ENCODE measurements around the gene LRRC45. TPM values are rescaled to one million over a fixed set of nuclear protein-coding genes. Genes with fewer than 3 reads are reported as not detected.

The LRRC45 gene
- total and polyA plus RNA-seq, 2 donors (not counting 3 experiments of a cell fraction or from before 2014, with no cell fraction given): 7.6 to 22.9 TPM

GRCh38 chr17:82056729-82057621 lies 33.9 kb downstream of the LRRC45 start:
- H3K79me2 ChIP-seq (ENCODE audit: control insufficient read depth, insufficient read depth, low read length): peaks cover 11% of the 10 kb centered on the region
- H3K4me2 ChIP-seq (ENCODE audit: insufficient read depth, low read length): no peak overlapping the region
- no peak overlapping the region for H3K27ac ChIP-seq (ENCODE audit: insufficient read depth, low read depth, low read length)
- DNase-seq (ENCODE audit: low read depth, low spot score) (no peak), FAIRE-seq (no peak)
- no peaks in the 10 kb centered on the region for H3K9me3 ChIP-seq (replicated peaks; ENCODE audit: control insufficient read depth, insufficient read depth, low read length)
- H3K9ac ChIP-seq (replicated peaks; ENCODE audit: extremely low read depth, insufficient read depth, low read length): no peak overlapping the region
- peaks cover 6% of the 10 kb centered on the region for H3K4me1 ChIP-seq (ENCODE audit: control insufficient read depth, extremely low read depth, insufficient read depth, low read length)
- dilution Hi-C loops (cut with MboI; ENCODE audit: extremely low pct_ligation_motif_present, low sequenced_read_pairs) (no loop called here), intact Hi-C loops (cut with micrococcal nuclease) (no loop called here)
- no peak overlapping the region for H2AFZ ChIP-seq (ENCODE audit: low read depth, low read length)
- no peaks in the 10 kb centered on the region for H3K9me1 ChIP-seq (replicated peaks; ENCODE audit: control insufficient read depth, extremely low read depth, insufficient read depth, low read length)
- peaks cover 12 to 59% of the 10 kb centered on the region in 2 experiments for H3K36me3 ChIP-seq (ENCODE audit: control insufficient read depth in 2 of 2, extremely low read depth in 1 of 2, insufficient read depth in 2 of 2, low read length in 2 of 2)
- BruUV-seq (replicated peaks): TSS peak; percentile 26
- ChIA-PET POLR2A (no interaction called here), CTCF (interaction anchor here (0.8 to 1.2 kb wide), 2 partner anchors 19 to 26 kb away, joined by 3 to 4 read pairs; partner anchors contain the start of gene DCXR)
- TF ChIP-seq POLR2A (IDR thresholded peaks at IDR 0.05; ENCODE audit: low read depth, low read length): no peak
- peak; percentile 28 for TF ChIP-seq POLR2AphosphoS5 (IDR thresholded peaks at IDR 0.05; ENCODE audit: insufficient read depth, low read depth, low read length)
- no peak for TF ChIP-seq JUN (IDR thresholded peaks at IDR 0.05; ENCODE audit: borderline replicate concordance, insufficient read depth, insufficient read length, low read depth)
- TF ChIP-seq MAX (IDR thresholded peaks at IDR 0.05; ENCODE audit: insufficient read depth, insufficient read length): no peak
- TF ChIP-seq GATA2 (IDR thresholded peaks at IDR 0.05; ENCODE audit: insufficient read depth, insufficient read length, low read depth, low read length): no peak
- TF ChIP-seq, protein P1, sequence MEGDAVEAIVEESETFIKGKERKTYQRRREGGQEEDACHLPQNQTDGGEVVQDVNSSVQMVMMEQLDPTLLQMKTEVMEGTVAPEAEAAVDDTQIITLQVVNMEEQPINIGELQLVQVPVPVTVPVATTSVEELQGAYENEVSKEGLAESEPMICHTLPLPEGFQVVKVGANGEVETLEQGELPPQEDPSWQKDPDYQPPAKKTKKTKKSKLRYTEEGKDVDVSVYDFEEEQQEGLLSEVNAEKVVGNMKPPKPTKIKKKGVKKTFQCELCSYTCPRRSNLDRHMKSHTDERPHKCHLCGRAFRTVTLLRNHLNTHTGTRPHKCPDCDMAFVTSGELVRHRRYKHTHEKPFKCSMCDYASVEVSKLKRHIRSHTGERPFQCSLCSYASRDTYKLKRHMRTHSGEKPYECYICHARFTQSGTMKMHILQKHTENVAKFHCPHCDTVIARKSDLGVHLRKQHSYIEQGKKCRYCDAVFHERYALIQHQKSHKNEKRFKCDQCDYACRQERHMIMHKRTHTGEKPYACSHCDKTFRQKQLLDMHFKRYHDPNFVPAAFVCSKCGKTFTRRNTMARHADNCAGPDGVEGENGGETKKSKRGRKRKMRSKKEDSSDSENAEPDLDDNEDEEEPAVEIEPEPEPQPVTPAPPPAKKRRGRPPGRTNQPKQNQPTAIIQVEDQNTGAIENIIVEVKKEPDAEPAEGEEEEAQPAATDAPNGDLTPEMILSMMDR (IDR thresholded peaks at IDR 0.05; ENCODE audit: extremely low read depth in 1 of 2, insufficient read depth in 1 of 2, low read depth in 1 of 2, low read length in 2 of 2): no peak
- no peak overlapping the region for H3K4me3 ChIP-seq (replicated peaks in 1 of 3; ENCODE audit: insufficient read depth in 1 of 3, low read depth in 1 of 3, low read length in 3 of 3)
- H4K20me1 ChIP-seq (replicated peaks; ENCODE audit: control insufficient read depth, extremely low read depth, insufficient read depth, low read length): no peaks in the 10 kb centered on the region
- no peaks in the 10 kb centered on the region for H3K27me3 ChIP-seq (ENCODE audit: control insufficient read depth in 2 of 2, insufficient read depth in 2 of 2, low read length in 2 of 2)

Data from endothelial cell of umbilical vein (primary cell).